Testis (tissue), 3 donors: ENCODE results near the gene TBC1D9. TPM values are rescaled to one million over a fixed set of nuclear protein-coding genes. Genes with fewer than 3 reads are reported as not detected.

Experiments
- DNase-seq: peaks from one replicate; pipeline ENCODE4 v3.0.0-alpha.2; 2019
- H3K27ac ChIP-seq, 2 donors: fragments of 200-600 bp; sonication (generic); one replicate each; pipeline ENCODE4 v1.5.1; 2019
- H3K27me3 ChIP-seq: fragments of 200-600 bp; sonication (generic); one replicate; pipeline ENCODE4 v1.5.1; 2019
- H3K36me3 ChIP-seq: fragments of 200-600 bp; sonication (generic); one replicate; pipeline ENCODE4 v1.5.1; 2017; ENCODE audit warnings: low read depth; ENCODE audit errors: missing control alignments
- H3K4me1 ChIP-seq: fragments of 200-600 bp; sonication (generic); one replicate; pipeline ENCODE4 v1.5.1; 2019
- H3K4me3 ChIP-seq, 2 donors: fragments of 200-600 bp; sonication (generic); one replicate each; pipeline ENCODE4 v1.5.1; 2017 to 2019
- H3K9me3 ChIP-seq: fragments of 200-600 bp; sonication (generic); one replicate; pipeline ENCODE4 v1.5.1; 2017
- CTCF ChIP-seq, 3 experiments: fragments of 450-650 bp in 2 of 3; fragments of 200-600 bp in 1 of 3; sonication (generic) in 1 of 3; IDR thresholded peaks; one replicate each; pipeline ENCODE4 v1.5.1; 2016 to 2019; ENCODE audit warnings: antibody characterized with exemption in 3 of 3, mild to moderate bottlenecking in 2 of 3, moderate library complexity in 1 of 3
- POLR2A ChIP-seq: fragments of 450-650 bp; IDR thresholded peaks from one replicate; pipeline ENCODE4 v1.6.1; 2017; ENCODE audit warnings: antibody characterized with exemption, mild to moderate bottlenecking, moderate library complexity
- WGBS, 2 donors: methylation state at CpG; one replicate each; pipeline ENCODE4 v1.1.5; 2018; 5-methylcytosine and 5-hydroxymethylcytosine counted together
- intact Hi-C: fragments of 100-400 bp; cut with DNase I; formaldehyde crosslinking; loops from one replicate; pipeline ENCODE4 v1.15.1; 2023; ENCODE audit warnings: low total_unique reads
- polyA plus RNA-seq: library from polyadenylated mRNA; stranded (reverse); fragments of 350-450 nt; fragmentation: Illumina TruSeq; extraction: RNeasy Lipid Tissue Mini Kit (QIAGEN cat#74804); gene quantifications from one replicate; pipeline ENCODE4 v1.2.3, GENCODE V29; 2014; ENCODE audit warnings: low read depth, low replicate concordance; ENCODE audit not compliant: insufficient read depth
- total RNA-seq, 2 donors: library from RNA; depleted of rRNA; stranded (reverse); fragments of >200 nt; gene quantifications; one replicate each; pipeline ENCODE4 v1.2.3, GENCODE V29; 2016

Gene TBC1D9
- total and polyA plus RNA-seq, 3 donors from 2014 or later, result 8.6 to 13.1 (median 9.8) TPM

- no peak for TF ChIP-seq POLR2A
- no peak for TF ChIP-seq CTCF (IDR thresholded peaks at IDR 0.05)
- 51 to 61% methylated on average over 6 of the region's 6 CpGs for WGBS, 2 donors
- no peak overlapping the region for H3K27ac ChIP-seq
- no peak overlapping the region for H3K4me3 ChIP-seq
- intact Hi-C loops, result no loop called here
- H3K4me1 ChIP-seq, result peaks cover 17% of the 10 kb centered on the region
- no peak for DNase-seq
- no peaks in the 10 kb centered on the region for H3K36me3 ChIP-seq
- H3K27me3 ChIP-seq, result no peaks in the 10 kb centered on the region
- H3K9me3 ChIP-seq, result no peaks in the 10 kb centered on the region
Measured at GRCh38 chr4:140640150-140640748, 115.9 kb downstream of the TBC1D9 start.

- 91 to 94% methylated on average over 7 of the region's 7 CpGs for WGBS, 2 donors
- no peaks in the 10 kb centered on the region for H3K27me3 ChIP-seq
- DNase-seq, result no peak
- H3K9me3 ChIP-seq, result no peaks in the 10 kb centered on the region
- intact Hi-C loops, result no loop called here
- no peak overlapping the region for H3K4me3 ChIP-seq
- no peak overlapping the region for H3K27ac ChIP-seq
- TF ChIP-seq POLR2A (no peak), CTCF (IDR thresholded peaks at IDR 0.05) (no peak)
- peaks cover 22% of the 10 kb centered on the region for H3K4me1 ChIP-seq
- no peaks in the 10 kb centered on the region for H3K36me3 ChIP-seq
Measured at GRCh38 chr4:140639066-140639465, 117.1 kb downstream of the TBC1D9 start.

- H3K9me3 ChIP-seq, result no peaks in the 10 kb centered on the region
- peak; percentile 50 for DNase-seq
- peaks cover 21% of the 10 kb centered on the region for H3K4me1 ChIP-seq
- no peak overlapping the region for H3K27ac ChIP-seq
- H3K36me3 ChIP-seq, result no peaks in the 10 kb centered on the region
- intact Hi-C loops, result no loop called here
- 74 to 77% methylated on average over 6 of the region's 6 CpGs for WGBS, 2 donors
- H3K27me3 ChIP-seq, result no peaks in the 10 kb centered on the region
- no peak overlapping the region for H3K4me3 ChIP-seq
- TF ChIP-seq POLR2A (no peak), CTCF (IDR thresholded peaks at IDR 0.05) (peak in 2 of 3 experiments; percentile 35 to 40)
Measured at GRCh38 chr4:140637836-140638235, 118.3 kb downstream of the TBC1D9 start.

- intact Hi-C loops, result no loop called here
- WGBS, 2 donors, result 47 to 50% methylated on average over 3 to 6 of the region's 6 CpGs
- no peaks in the 10 kb centered on the region for H3K27me3 ChIP-seq
- no peak for TF ChIP-seq CTCF (IDR thresholded peaks at IDR 0.05)
- TF ChIP-seq POLR2A, result no peak
- peaks cover 13% of the 10 kb centered on the region for H3K4me1 ChIP-seq
- DNase-seq, result peak; percentile 53
- H3K27ac ChIP-seq, result peak overlapping the region in 1 of 2 donors; percentile 50
- H3K9me3 ChIP-seq, result no peaks in the 10 kb centered on the region
- no peaks in the 10 kb centered on the region for H3K36me3 ChIP-seq
- no peak overlapping the region for H3K4me3 ChIP-seq
Measured at GRCh38 chr4:140635606-140636005, 120.6 kb downstream of the TBC1D9 start.

- H3K4me1 ChIP-seq, result peaks cover 13% of the 10 kb centered on the region
- DNase-seq, result no peak
- intact Hi-C loops, result no loop called here
- H3K27me3 ChIP-seq, result no peaks in the 10 kb centered on the region
- TF ChIP-seq CTCF (IDR thresholded peaks at IDR 0.05) (no peak), POLR2A (no peak)
- H3K9me3 ChIP-seq, result no peaks in the 10 kb centered on the region
- WGBS, 2 donors, result 90 to 93% methylated on average over 9 to 10 of the region's 10 CpGs
- no peak overlapping the region for H3K4me3 ChIP-seq
- H3K36me3 ChIP-seq, result no peaks in the 10 kb centered on the region
- no peak overlapping the region for H3K27ac ChIP-seq
Measured at GRCh38 chr4:140633951-140634350, 122.2 kb downstream of the TBC1D9 start.
